GM19023 (cell line): ENCODE measurements around the gene COL4A2.
"Not testable (repeated sequence)": the region's sequence is repeated elsewhere in the genome, so short reads cannot be mapped to it uniquely, and the experiment has no call there.

Experiments
- ATAC-seq: cut with Tn5 transposase; IDR thresholded peaks from one replicate; pipeline ENCODE4 v1.9.1; 2021; ENCODE audit warnings: mild to moderate bottlenecking, moderate library complexity; ENCODE audit not compliant: unreplicated experiment

The COL4A2 gene

GRCh38 chr13:110374431-110375370 lies 67.6 kb downstream of the COL4A2 start:
- no peak for ATAC-seq

GRCh38 chr13:110376120-110376519 lies 69.0 kb downstream of the COL4A2 start:
- ATAC-seq, result no peak

GRCh38 chr13:110377178-110377825 lies 70.2 kb downstream of the COL4A2 start:
- ATAC-seq, result no peak

- no peak for ATAC-seq
These were observed 70.7 kb downstream of the COL4A2 start for GRCh38 chr13:110377826-110378201.

GRCh38 chr13:110379358-110379757 lies 72.3 kb downstream of the COL4A2 start:
- no peak for ATAC-seq

GRCh38 chr13:110379905-110380341 lies 72.8 kb downstream of the COL4A2 start:
- no peak for ATAC-seq

- no peak for ATAC-seq
These were observed 73.4 kb downstream of the COL4A2 start for GRCh38 chr13:110380359-110381028.

GRCh38 chr13:110381029-110381360 lies 73.9 kb downstream of the COL4A2 start:
- no peak for ATAC-seq

GRCh38 chr13:110382229-110382628 lies 75.1 kb downstream of the COL4A2 start:
- no peak for ATAC-seq

- ATAC-seq, result no peak
These were observed 75.7 kb downstream of the COL4A2 start for GRCh38 chr13:110382830-110383229.

GRCh38 chr13:110387451-110388107 lies 80.5 kb downstream of the COL4A2 start:
- ATAC-seq, result peak; percentile 95

GRCh38 chr13:110388108-110388943 lies 81.2 kb downstream of the COL4A2 start:
- ATAC-seq, result no peak

GRCh38 chr13:110390567-110390966 lies 83.5 kb downstream of the COL4A2 start:
- no peak for ATAC-seq

GRCh38 chr13:110391273-110391672 lies 84.2 kb downstream of the COL4A2 start:
- ATAC-seq, result no peak

- ATAC-seq, result no peak
These were observed 85.6 kb downstream of the COL4A2 start for GRCh38 chr13:110392510-110393240.

GRCh38 chr13:110393761-110394160 lies 86.7 kb downstream of the COL4A2 start:
- ATAC-seq, result no peak

- ATAC-seq, result no peak
These were observed 87.3 kb downstream of the COL4A2 start for GRCh38 chr13:110394371-110394841.

GRCh38 chr13:110395616-110396015 lies 88.5 kb downstream of the COL4A2 start:
- ATAC-seq, result not testable (repeated sequence)

GRCh38 chr13:110396476-110396875 lies 89.4 kb downstream of the COL4A2 start:
- ATAC-seq, result no peak
